HG03571 (cell line): ENCODE measurements around the gene ADAM23.

Experiments used
- ATAC-seq: cut with Tn5 transposase; IDR thresholded peaks from one replicate; pipeline ENCODE4 v1.9.1; 2021; ENCODE audit not compliant: unreplicated experiment

Gene ADAM23

DNA sequence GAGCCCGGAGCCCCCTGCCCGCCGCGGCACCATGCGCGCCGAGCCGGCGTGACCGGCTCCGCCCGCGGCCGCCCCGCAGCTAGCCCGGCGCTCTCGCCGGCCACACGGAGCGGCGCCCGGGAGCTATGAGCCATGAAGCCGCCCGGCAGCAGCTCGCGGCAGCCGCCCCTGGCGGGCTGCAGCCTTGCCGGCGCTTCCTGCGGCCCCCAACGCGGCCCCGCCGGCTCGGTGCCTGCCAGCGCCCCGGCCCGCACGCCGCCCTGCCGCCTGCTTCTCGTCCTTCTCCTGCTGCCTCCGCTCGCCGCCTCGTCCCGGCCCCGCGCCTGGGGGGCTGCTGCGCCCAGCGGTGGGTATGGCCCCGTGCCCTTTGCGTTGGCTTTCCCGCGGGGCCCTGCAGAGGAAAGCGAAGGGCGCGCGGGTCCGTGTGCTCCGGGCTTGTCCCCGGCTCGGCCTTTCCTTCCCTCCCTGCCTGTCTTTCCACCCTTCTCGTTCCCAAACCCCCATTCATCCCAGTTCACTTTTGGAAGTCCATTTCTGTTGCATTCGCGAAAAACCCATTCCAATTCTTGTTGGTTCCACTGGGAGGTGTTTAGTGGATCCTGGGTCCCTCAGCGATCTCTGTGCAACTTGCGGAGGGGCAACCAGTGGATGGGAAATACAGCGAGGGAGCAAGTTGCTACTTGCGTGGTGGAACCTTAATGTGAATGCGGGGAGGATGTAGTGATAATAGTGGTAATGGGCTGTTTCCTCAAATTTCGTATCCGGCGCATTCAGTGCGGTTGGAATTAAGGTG lies 599 bp downstream of the ADAM23 start:
- peak; percentile 60 for ATAC-seq

- ATAC-seq, result no peak
Observed at GRCh38 chr2:206445948-206446347, 2.6 kb downstream of the ADAM23 start.

DNA sequence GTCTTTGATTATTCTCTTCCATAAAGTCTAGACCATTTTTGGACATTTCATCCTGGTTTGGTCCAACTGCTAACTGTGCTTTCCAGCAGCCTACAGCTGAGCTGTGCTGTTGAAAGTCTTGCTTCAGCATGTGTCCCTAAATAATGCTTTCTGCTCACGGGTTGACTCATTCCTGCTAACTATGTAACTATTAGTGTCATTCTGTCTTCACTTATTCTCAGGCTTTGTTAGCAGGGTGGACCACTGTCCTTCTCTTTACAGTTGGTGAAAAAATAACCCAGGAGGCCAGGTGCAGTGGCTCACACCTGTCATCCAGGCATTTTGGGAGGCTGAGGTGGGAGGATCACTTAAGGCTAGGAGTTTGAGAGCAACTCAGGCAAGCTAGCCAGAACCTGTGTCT lies 8.9 kb downstream of the ADAM23 start:
- no peak for ATAC-seq

DNA sequence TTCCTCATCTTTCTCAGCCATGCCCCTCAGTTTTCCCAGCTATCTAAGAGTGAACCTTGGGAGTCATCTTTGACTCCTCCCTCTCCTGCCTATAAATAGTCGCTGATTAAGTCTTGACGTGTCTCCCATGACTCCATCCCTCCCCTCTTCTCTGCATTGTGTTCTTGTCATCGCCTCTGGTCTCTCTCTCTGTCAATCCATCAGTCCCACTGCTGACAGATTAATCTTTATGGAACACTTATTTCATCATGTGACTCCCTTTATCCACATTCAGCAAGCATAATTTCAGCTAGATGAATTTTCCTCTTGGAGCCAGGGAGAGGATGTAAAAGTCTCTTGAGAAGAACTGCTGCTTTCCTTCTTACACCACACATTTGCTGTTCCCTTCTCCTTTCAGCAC lies 9.4 kb downstream of the ADAM23 start:
- ATAC-seq, result no peak

DNA sequence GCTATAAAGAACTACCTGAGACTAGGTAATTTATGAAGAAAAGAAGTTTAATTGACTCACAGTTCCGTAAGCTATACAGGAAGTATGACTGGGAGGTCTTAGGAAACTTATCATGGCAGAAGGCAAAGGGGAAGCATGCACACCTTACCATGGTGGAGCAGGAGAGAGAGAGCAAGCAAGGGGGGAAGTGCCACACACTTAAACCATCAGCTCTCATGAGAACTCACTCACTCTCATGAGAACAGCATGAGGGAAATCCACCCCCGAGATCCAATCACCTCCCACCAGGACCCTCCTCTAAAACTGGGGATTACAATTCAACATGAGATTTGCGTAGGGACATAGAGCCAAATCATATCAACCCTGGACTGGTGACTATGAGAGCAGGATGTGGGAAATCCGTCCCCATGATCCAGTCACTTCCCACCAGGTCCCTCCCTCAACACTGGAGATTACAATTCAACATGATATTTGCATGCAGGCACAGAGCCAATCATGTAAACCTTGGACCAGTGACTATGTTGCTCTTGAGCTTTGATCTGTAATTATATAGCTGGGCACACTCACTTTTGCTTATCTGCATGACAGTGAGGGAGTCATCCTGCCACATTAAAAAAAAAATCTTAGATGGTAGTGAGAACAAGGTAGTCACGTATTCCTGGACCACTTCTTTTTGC lies 12.9 kb downstream of the ADAM23 start:
- no peak for ATAC-seq

DNA sequence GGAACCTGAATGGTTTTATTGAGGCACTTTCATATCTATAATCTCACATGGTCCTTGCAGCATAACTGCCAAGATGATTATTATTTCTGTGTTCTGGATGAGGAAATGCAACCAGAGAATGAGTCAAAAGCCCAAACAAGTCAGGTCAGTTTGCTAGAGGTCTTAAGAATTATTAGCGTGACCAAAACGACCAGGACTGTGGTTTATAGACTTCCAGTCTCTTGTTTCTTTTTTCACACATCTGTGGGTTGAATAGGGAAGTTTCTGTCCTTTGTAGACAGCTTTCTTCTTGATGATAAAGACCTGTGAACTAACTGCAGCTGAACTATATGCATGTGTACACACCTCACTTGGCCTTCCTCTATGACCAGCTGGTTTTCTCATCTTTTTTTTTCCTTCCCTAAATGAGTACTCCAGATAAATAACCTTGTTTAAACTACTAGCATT lies 13.9 kb downstream of the ADAM23 start:
- ATAC-seq, result peak; percentile 91

DNA sequence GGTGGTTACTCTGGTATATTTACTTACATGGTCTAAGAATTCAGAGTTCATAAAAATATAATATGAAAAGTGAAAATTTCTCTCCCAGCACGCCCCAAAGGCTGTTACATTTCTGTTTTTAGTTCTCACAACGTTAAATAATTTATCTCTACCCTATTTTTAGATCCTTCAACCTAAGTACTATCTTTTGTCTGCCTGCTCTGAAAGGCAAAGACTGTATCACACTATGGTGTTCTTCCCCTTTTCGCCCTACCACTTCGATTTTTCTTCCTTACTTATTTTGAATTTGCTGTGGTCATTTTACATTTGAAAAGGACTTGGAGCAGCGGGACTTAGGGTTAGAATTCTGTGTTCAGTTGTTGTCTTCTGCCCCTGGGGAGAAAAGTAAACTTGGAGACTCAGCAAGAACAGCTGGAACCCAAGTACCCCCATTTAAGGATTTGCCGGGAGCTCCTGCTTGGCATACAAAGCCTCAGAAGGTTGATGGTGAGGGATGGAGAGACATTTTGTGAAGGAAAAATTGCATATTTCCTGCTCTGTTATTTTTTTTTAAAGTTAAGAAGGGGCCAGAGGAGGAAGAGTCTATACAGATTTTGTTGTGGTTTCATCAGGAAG lies 19.0 kb downstream of the ADAM23 start:
- no peak for ATAC-seq

GRCh38 chr2:206463685-206464084 lies 20.4 kb downstream of the ADAM23 start:
- no peak for ATAC-seq

- no peak for ATAC-seq
Observed at GRCh38 chr2:206464597-206464996, 21.3 kb downstream of the ADAM23 start.

GRCh38 chr2:206471524-206472062 lies 28.3 kb downstream of the ADAM23 start:
- ATAC-seq, result no peak

- ATAC-seq, result no peak
Observed at GRCh38 chr2:206472094-206472493, 28.8 kb downstream of the ADAM23 start.

DNA sequence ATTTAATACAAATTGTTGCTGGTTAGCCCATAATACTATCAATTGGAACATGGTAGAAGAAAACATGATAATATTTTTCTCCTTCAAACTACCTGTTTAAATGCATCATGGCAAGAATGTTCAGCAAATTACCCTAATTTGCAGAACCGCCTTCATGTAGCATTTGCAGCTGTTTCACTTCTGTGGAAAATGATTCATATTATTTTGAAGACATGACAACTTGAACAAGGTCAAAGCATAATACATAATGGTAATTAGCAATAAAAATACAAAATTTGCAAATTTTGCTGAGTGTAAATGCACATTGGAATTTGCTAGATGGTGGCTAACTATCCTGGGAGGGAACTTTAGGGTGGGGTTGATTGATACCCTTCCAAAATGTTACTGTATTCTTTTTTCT lies 30.8 kb downstream of the ADAM23 start:
- ATAC-seq, result no peak

- no peak for ATAC-seq
Observed at GRCh38 chr2:206477296-206477695, 34.0 kb downstream of the ADAM23 start.

DNA sequence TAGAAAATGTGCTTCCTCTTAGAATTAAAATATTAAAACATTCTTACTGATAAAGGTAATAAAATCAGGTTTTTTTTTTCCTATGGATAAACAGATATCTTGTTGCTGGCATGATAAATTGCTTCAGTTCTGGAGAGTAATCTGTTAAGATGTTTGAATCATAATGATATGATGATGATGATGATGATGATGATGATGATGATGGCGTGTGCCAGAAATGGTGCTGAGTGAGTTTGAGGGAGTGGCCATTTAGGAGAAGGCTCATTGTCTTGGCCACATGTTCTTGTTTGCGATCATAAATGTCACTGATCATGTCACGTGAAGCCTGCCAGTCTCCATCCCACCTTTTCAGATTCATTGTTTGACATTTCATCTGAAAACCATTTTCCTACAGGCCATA lies 35.0 kb downstream of the ADAM23 start:
- ATAC-seq, result no peak

DNA sequence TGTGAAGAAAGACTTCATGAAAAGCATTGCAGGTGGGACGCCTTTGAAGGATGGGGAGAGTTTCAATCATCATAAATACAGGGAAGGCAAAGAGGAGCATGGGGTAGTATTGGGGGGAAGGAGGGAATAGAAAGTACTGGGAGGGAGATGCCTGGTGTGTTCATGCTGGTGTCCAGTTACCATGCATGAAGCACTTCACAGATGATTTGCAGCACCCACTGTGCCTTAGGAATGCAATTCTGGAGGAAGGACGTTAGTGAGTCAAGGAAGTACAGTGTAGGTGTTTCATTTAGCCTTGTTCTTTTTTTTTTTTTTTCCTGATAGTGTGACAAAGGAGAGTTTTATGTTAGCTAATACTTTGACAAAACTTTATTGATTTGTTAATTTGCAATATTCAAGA lies 36.8 kb downstream of the ADAM23 start:
- ATAC-seq, result no peak

GRCh38 chr2:206480620-206481019 lies 37.3 kb downstream of the ADAM23 start:
- no peak for ATAC-seq

DNA sequence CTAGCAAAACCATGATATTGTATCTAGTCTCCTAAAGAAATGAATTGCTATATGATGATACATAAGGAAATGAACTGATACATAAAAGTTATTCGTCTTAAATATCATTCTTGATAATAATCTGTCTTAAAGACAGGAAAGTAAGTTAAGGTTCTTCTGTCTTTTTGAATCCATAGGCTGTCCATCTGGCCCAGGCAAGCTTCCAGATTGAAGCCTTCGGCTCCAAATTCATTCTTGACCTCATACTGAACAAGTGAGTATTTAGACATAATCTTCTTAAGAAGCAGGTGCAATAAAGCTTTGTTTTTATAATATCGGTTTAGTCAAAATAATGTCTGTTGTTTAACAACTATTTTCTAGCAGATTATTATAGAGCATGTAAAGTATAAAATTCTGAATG lies 37.7 kb downstream of the ADAM23 start:
- ATAC-seq, result no peak

DNA sequence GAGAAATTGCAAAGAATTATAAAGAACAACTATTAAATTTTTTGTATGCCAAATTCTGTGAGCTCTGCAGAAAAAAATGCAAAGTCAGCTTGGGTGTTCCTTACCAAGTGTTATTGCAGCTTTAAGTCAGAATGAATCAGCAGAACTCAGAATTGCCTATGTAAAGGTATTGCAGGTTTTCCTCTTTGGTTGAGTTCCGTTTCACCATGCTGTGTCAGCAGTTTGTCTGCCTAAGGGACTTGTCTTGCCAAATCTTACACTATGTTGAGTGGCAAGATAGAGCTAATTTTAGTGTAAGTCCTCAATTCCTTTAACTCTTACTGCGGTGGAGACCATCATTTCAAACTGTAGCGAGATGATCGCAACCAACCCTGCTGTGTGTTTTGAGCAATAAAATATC lies 38.8 kb downstream of the ADAM23 start:
- no peak for ATAC-seq

GRCh38 chr2:206482633-206483032 lies 39.3 kb downstream of the ADAM23 start:
- no peak for ATAC-seq

- ATAC-seq, result no peak
Observed at GRCh38 chr2:206488053-206488452, 44.7 kb downstream of the ADAM23 start.

GRCh38 chr2:206488623-206489022 lies 45.3 kb downstream of the ADAM23 start:
- ATAC-seq, result no peak

DNA sequence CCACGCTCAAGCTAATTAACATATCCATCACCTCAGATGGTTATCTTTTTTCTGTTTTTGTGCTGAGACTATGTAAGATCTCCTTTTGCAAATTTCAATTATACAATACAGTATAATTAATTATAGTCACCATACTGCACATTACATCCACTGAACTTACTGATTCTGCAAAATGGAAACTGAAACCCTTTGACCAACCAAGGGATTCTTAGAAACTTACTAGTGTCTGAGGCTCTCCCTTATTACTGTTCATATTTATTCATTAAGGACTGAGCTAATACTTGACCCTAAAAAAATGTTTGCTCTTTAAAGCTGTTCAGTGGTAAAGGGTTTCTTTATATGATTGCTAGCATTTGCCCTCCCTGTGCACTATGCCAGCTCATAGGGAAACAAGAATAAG lies 50.7 kb downstream of the ADAM23 start:
- no peak for ATAC-seq
